ENCODE measurements around the gene EPHB1. TPM values are rescaled to one million over a fixed set of nuclear protein-coding genes. Genes with fewer than 3 reads are reported as not detected.

The EPHB1 gene
- total RNA-seq, 4 donors from 2014 or later = 0.74 to 2.2 (median 1.1) TPM

GRCh38 chr3:134922866-134923265 is 127.8 kb downstream of the EPHB1 start:
- DNase-seq (ENCODE audit: low spot score) (no peak), ATAC-seq (ENCODE audit: low FRiP score) (no peak)
- TF ChIP-seq CTCF (IDR thresholded peaks at IDR 0.05) = no peak

- no peak for TF ChIP-seq CTCF (IDR thresholded peaks at IDR 0.05)
- no peak for DNase-seq (ENCODE audit: low spot score)
- ATAC-seq (ENCODE audit: low FRiP score) = no peak
These were observed 128.2 kb downstream of the EPHB1 start for GRCh38 chr3:134923286-134923685.

GRCh38 chr3:134927599-134927998 is 132.5 kb downstream of the EPHB1 start:
- TF ChIP-seq CTCF (IDR thresholded peaks at IDR 0.05) = no peak
- ATAC-seq (ENCODE audit: low FRiP score) (no peak), DNase-seq (ENCODE audit: low spot score) (no peak)

- TF ChIP-seq CTCF (IDR thresholded peaks at IDR 0.05) = no peak
- ATAC-seq (ENCODE audit: low FRiP score) = no peak
- no peak for DNase-seq (ENCODE audit: low spot score)
These were observed 133.3 kb downstream of the EPHB1 start for GRCh38 chr3:134928392-134928791.

- TF ChIP-seq CTCF (IDR thresholded peaks at IDR 0.05) = no peak
- ATAC-seq (ENCODE audit: low FRiP score) (no peak), DNase-seq (ENCODE audit: low spot score) (no peak)
These were observed 133.8 kb downstream of the EPHB1 start for GRCh38 chr3:134928819-134929218.

GRCh38 chr3:134929976-134930375 is 134.9 kb downstream of the EPHB1 start:
- ATAC-seq (ENCODE audit: low FRiP score) = no peak

More at GRCh38 chr3:134929976-134930375, 134.9 kb downstream of the EPHB1 start:
- no peak for DNase-seq (ENCODE audit: low spot score)
- no peak for TF ChIP-seq CTCF (IDR thresholded peaks at IDR 0.05)

Measured in omental fat pad (tissue), 4 donors.